MM.1S (cell line): ENCODE measurements around the gene BRIX1.

Experiments used
- DNase-seq: peaks from one replicate; pipeline ENCODE4 v3.0.0-alpha.2; 2015
- H2AFZ ChIP-seq: fragments of 300-600 bp; sonication (generic); 2 replicates; pipeline ENCODE4 v1.6.0; 2016; ENCODE audit warnings: antibody characterized with exemption, low read length
- H3F3A ChIP-seq: fragments of 300-600 bp; sonication (generic); 2 replicates; pipeline ENCODE4 v1.6.1; 2016; ENCODE audit warnings: mild to moderate bottlenecking, antibody characterized with exemption, low read length, moderate library complexity, mixed read lengths; ENCODE audit not compliant: insufficient read depth
- H3K27ac ChIP-seq: fragments of 300-600 bp; sonication (generic); 2 replicates; pipeline ENCODE4 v1.5.1; 2016; ENCODE audit warnings: mild to moderate bottlenecking, low read length
- H3K27me3 ChIP-seq: fragments of 300-600 bp; sonication (generic); replicated peaks from 2 replicates; pipeline ENCODE4 v1.6.0; 2016; ENCODE audit warnings: low read length; ENCODE audit not compliant: insufficient read depth
- H3K36me3 ChIP-seq: fragments of 300-600 bp; sonication (generic); replicated peaks from 2 replicates; pipeline ENCODE4 v1.6.1; 2016; ENCODE audit warnings: mild to moderate bottlenecking, low read length, mixed read lengths; ENCODE audit not compliant: insufficient read depth
- H3K4me1 ChIP-seq: fragments of 300-600 bp; sonication (generic); 2 replicates; pipeline ENCODE4 v1.6.1; 2016; ENCODE audit warnings: low read length, mixed read lengths
- H3K4me2 ChIP-seq: fragments of 300-600 bp; sonication (generic); 2 replicates; pipeline ENCODE4 v1.6.0; 2016; ENCODE audit warnings: low read depth, low read length
- H3K4me3 ChIP-seq: fragments of 300-600 bp; sonication (generic); 2 replicates; pipeline ENCODE4 v1.5.1; 2016; ENCODE audit warnings: low read length, mixed read lengths
- H3K79me2 ChIP-seq: fragments of 300-600 bp; sonication (generic); 2 replicates; pipeline ENCODE4 v1.6.1; 2016; ENCODE audit warnings: mixed run types, low read length, mixed read lengths
- H3K9ac ChIP-seq: fragments of 300-600 bp; sonication (generic); 2 replicates; pipeline ENCODE4 v1.6.1; 2016; ENCODE audit warnings: low read length, mixed read lengths
- H3K9me2 ChIP-seq: fragments of 300-600 bp; sonication (generic); replicated peaks from 2 replicates; pipeline ENCODE4 v1.6.1; 2016; ENCODE audit warnings: mild to moderate bottlenecking, low read length, mixed read lengths; ENCODE audit not compliant: insufficient read depth
- H3K9me3 ChIP-seq: fragments of 300-600 bp; sonication (generic); replicated peaks from 2 replicates; pipeline ENCODE4 v1.6.1; 2016; ENCODE audit warnings: mild to moderate bottlenecking, low read length, mixed read lengths; ENCODE audit not compliant: insufficient read depth
- H4K20me1 ChIP-seq: fragments of 300-600 bp; sonication (generic); 2 replicates; pipeline ENCODE4 v1.6.1; 2016; ENCODE audit warnings: mild to moderate bottlenecking, low read length, moderate library complexity, mixed read lengths; ENCODE audit not compliant: insufficient read depth
- EZH2 ChIP-seq: fragments of 300-600 bp; sonication (generic); optimal IDR thresholded peaks from 2 replicates; pipeline ENCODE3; 2017; ENCODE audit warnings: low read depth, mild to moderate bottlenecking, antibody characterized with exemption, low read length, mixed read lengths
- EZH2phosphoT487 ChIP-seq: fragments of 300-600 bp; sonication (generic); IDR thresholded peaks from 2 replicates; pipeline ENCODE4 v1.6.1; 2018; ENCODE audit warnings: antibody characterized with exemption, low read length
- TF ChIP-seq, protein P1 (sequence below): fragments of 300-600 bp; sonication (generic); IDR thresholded peaks from 2 replicates; pipeline ENCODE4 v1.5.1; 2016; ENCODE audit warnings: antibody characterized with exemption, low read length, mixed read lengths

Gene BRIX1

DNA sequence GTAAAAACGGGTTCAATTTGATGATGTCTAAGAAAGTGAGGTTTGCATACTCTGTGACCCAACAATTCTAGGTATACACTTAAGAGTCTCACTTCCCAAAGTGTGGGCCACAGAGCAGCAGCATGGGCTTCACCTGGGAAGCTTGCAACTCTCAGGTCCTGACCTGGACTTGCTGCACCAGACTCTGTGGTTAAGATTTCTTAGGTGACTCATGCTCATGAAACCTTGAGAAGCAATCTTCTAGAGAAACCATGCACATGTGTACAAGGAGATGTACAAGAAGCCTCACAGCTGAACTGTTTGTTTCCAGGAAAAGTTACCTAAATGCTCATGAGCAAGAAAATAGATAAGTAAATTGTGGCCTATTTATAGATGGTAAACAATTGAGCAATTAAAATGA, 43.8 kb downstream of the BRIX1 start:
- H3K4me1 ChIP-seq = peaks cover 18% of the 10 kb centered on the region
- H3K27ac ChIP-seq = peak overlapping the region; percentile 41; the same call in 1 of the 2 replicates
- no peaks in the 10 kb centered on the region for H3K36me3 ChIP-seq
- no peak overlapping the region for H3K4me3 ChIP-seq
- H3K4me2 ChIP-seq = no peak overlapping the region
- H3F3A ChIP-seq = peaks cover 15% of the 10 kb centered on the region
- no peak overlapping the region for H3K9ac ChIP-seq
- H3K9me3 ChIP-seq = no peaks in the 10 kb centered on the region
- peak; percentile 86 for DNase-seq
- TF ChIP-seq EZH2phosphoT487 (no peak), EZH2 (no peak)
- TF ChIP-seq, protein P1, sequence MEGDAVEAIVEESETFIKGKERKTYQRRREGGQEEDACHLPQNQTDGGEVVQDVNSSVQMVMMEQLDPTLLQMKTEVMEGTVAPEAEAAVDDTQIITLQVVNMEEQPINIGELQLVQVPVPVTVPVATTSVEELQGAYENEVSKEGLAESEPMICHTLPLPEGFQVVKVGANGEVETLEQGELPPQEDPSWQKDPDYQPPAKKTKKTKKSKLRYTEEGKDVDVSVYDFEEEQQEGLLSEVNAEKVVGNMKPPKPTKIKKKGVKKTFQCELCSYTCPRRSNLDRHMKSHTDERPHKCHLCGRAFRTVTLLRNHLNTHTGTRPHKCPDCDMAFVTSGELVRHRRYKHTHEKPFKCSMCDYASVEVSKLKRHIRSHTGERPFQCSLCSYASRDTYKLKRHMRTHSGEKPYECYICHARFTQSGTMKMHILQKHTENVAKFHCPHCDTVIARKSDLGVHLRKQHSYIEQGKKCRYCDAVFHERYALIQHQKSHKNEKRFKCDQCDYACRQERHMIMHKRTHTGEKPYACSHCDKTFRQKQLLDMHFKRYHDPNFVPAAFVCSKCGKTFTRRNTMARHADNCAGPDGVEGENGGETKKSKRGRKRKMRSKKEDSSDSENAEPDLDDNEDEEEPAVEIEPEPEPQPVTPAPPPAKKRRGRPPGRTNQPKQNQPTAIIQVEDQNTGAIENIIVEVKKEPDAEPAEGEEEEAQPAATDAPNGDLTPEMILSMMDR = no peak
- H2AFZ ChIP-seq = no peak overlapping the region
- H3K27me3 ChIP-seq = no peaks in the 10 kb centered on the region
- no peaks in the 10 kb centered on the region for H3K79me2 ChIP-seq
- H4K20me1 ChIP-seq = no peaks in the 10 kb centered on the region; the same call in 1 of the 2 replicates
- H3K9me2 ChIP-seq = no peaks in the 10 kb centered on the region

DNA sequence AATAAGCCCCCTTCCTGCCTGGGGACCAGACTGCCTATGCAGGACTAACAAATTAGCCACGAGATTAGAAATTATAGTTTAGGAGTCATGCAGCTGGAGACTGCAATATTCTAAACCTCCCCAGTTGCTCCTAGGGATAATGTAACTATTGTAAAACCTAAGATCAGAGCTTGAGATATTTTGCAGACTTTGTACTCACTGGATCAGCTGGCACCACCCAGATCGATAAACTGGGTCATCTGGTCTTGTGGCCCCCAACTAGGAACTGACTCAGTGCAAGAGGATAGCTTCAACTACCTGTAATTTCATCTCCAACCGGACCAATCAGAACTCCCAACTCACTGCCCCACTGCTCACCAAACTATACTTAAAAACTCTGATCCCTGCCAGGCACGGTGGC, 52.0 kb downstream of the BRIX1 start:
- TF ChIP-seq, protein P1 = no peak
- TF ChIP-seq EZH2 (no peak), EZH2phosphoT487 (no peak)
- H3K36me3 ChIP-seq = no peaks in the 10 kb centered on the region

DNA sequence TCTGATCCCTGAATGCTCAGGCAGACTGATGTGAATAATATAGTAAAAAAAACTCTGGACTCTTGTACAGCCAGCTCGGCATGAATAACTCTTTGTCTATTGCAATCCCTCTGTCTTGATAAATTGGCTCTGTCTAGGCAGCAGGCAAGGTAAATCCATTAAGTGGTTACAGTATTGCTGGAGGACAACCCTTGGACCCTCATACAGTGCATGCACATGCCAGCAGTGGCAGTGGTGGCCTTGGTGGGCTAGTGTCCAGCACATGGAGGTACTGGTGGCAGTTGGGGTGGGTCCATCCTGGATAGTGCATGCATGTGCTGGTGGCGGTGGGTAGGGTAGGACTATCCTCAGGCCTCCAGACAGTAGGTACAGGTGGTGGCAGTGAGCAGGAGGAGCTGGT, 52.7 kb downstream of the BRIX1 start:
- Histone ChIP-seq H3K79me2 (no peaks in the 10 kb centered on the region), H4K20me1 (no peaks in the 10 kb centered on the region), H3K27me3 (no peaks in the 10 kb centered on the region), H3K9me3 (no peaks in the 10 kb centered on the region), H3K36me3 (no peaks in the 10 kb centered on the region), H2AFZ (no peak overlapping the region), H3K4me2 (no peak overlapping the region), H3K4me1 (no peaks in the 10 kb centered on the region), H3K9me2 (no peaks in the 10 kb centered on the region), H3K27ac (no peak overlapping the region), H3K9ac (no peak overlapping the region), H3F3A (no peaks in the 10 kb centered on the region), H3K4me3 (no peak overlapping the region)
- DNase-seq = no peak
- TF ChIP-seq, protein P1 = no peak
- TF ChIP-seq EZH2 (no peak), EZH2phosphoT487 (no peak)

More for the DNA sequence above, 52.0 kb downstream of the BRIX1 start:
- no peaks in the 10 kb centered on the region for H4K20me1 ChIP-seq
- H3K9ac ChIP-seq = no peak overlapping the region
- DNase-seq = no peak
- H3K79me2 ChIP-seq = no peaks in the 10 kb centered on the region
- H3K4me1 ChIP-seq = no peaks in the 10 kb centered on the region
- H3K27ac ChIP-seq = no peak overlapping the region
- no peaks in the 10 kb centered on the region for H3K9me2 ChIP-seq
- no peaks in the 10 kb centered on the region for H3K27me3 ChIP-seq
- H3F3A ChIP-seq = no peaks in the 10 kb centered on the region
- H3K4me2 ChIP-seq = no peak overlapping the region
- H3K4me3 ChIP-seq = no peak overlapping the region
- no peak overlapping the region for H2AFZ ChIP-seq
- no peaks in the 10 kb centered on the region for H3K9me3 ChIP-seq
